Lower leg skin (tissue), 3 donors: ENCODE data around the gene MAS1L.

ENCODE experiments used
- POLR2A ChIP-seq, 2 donors: fragments of 450-650 bp; IDR thresholded peaks; one replicate each; pipeline ENCODE4 v1.6.1; 2016 to 2017; ENCODE audit warnings: antibody characterized with exemption in 2 of 2, mild to moderate bottlenecking in 1 of 2, moderate library complexity in 1 of 2
- TF ChIP-seq, protein P1 (sequence below), 3 donors: fragments of 450-650 bp; IDR thresholded peaks; one replicate each; pipeline ENCODE4 v1.5.1; 2016; ENCODE audit warnings: antibody characterized with exemption in 3 of 3, mild to moderate bottlenecking in 3 of 3, moderate library complexity in 2 of 3

DNA sequence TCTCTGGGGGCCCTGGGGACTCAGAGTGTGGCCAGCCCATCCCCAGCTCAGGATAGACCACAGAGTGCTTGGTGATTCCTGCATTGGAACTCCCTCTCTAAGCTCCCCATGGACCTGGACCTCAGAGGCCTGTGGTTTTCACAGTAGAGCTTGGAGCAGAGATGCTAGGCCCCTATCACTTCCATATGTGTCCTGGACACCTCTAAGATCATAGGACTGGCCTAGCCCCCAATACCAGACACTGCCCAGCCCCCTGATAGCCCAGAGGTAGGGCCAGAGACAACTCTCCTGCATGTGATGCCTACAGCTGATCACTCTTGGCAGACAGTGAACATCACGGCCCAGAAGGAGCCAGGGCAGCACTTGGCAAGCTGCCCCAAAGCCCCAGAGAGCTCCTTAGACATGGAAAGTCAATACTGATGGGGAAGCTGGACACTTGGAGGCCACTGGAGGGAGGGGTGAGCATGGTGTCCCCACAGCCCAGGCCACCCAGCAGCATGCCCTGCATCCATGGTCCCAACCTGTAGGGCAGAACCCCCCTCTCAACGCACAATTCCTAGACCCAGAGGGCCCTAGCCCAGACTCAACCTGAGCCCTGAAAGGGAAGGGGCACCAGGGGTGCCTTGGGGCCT is 44.7 kb upstream of the MAS1L start:
- TF ChIP-seq POLR2A (IDR thresholded peaks at IDR 0.05) = no peak
- TF ChIP-seq, protein P1, sequence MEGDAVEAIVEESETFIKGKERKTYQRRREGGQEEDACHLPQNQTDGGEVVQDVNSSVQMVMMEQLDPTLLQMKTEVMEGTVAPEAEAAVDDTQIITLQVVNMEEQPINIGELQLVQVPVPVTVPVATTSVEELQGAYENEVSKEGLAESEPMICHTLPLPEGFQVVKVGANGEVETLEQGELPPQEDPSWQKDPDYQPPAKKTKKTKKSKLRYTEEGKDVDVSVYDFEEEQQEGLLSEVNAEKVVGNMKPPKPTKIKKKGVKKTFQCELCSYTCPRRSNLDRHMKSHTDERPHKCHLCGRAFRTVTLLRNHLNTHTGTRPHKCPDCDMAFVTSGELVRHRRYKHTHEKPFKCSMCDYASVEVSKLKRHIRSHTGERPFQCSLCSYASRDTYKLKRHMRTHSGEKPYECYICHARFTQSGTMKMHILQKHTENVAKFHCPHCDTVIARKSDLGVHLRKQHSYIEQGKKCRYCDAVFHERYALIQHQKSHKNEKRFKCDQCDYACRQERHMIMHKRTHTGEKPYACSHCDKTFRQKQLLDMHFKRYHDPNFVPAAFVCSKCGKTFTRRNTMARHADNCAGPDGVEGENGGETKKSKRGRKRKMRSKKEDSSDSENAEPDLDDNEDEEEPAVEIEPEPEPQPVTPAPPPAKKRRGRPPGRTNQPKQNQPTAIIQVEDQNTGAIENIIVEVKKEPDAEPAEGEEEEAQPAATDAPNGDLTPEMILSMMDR (IDR thresholded peaks at IDR 0.05) = no peak
